ENCODE measurements around the gene RNASEH2A.

- TF ChIP-seq REST (IDR thresholded peaks at IDR 0.05; ENCODE audit: insufficient read depth in 1 of 2, low read depth in 2 of 2, low read length in 2 of 2) (no peak), POLR2AphosphoS5 (IDR thresholded peaks at IDR 0.05; ENCODE audit: low read depth, low read length) (no peak)
Observed at GRCh38 chr19:12841094-12841493, 34.7 kb downstream of the RNASEH2A start.
